Prostate gland (tissue), 2 donors: ENCODE measurements around the gene ISCA1.
"Not testable (repeated sequence)": the region's sequence is repeated elsewhere in the genome, so short reads cannot be mapped to it uniquely, and the experiment has no call there.

Source experiments
- CTCF ChIP-seq, 4 experiments: fragments of 200-600 bp in 2 of 4; fragments of 450-650 bp in 2 of 4; sonication (generic) in 2 of 4; IDR thresholded peaks; 1 replicate in 3 of 4; 2 replicates in 1 of 4; pipeline ENCODE4 v1.5.1; 2016 to 2019; ENCODE audit warnings: antibody characterized with exemption in 4 of 4, mild to moderate bottlenecking in 2 of 4, moderate library complexity in 2 of 4
- POLR2A ChIP-seq: fragments of 450-650 bp; IDR thresholded peaks from one replicate; pipeline ENCODE4 v1.6.1; 2016; ENCODE audit warnings: antibody characterized with exemption, mild to moderate bottlenecking

- TF ChIP-seq CTCF (IDR thresholded peaks at IDR 0.05); POLR2A: not testable (repeated sequence)
Measured at GRCh38 chr9:86312959-86313358, 30.6 kb upstream of the ISCA1 start.
